A549 (cell line): ENCODE data around the gene KCNMB1. TPM values are rescaled to one million over a fixed set of nuclear protein-coding genes. Genes with fewer than 3 reads are reported as not detected.

Experiments
- ATAC-seq, 2 experiments: fragments of 200-7000 bp in 1 of 2; fragments of >200 bp in 1 of 2; cut with Nextera tagmentation in 1 of 2; cut with Tn5 transposase in 1 of 2; 3 replicates each; pipeline versions ENCODE4 v1.8.0 to v1.9.1; 2018 to 2020; ENCODE audit warnings: mild to moderate bottlenecking in 1 of 2, moderate library complexity in 1 of 2
- CTCF ChIA-PET: fragments of 300-600 bp; sonication (Branson Sonifier 250); formaldehyde crosslinking; extraction: SDS; loops from one replicate; lab custom pipeline; 2021; ENCODE audit warnings: antibody characterized with exemption, inconsistent platforms; lab: Yijun Ruan, JAX
- POLR2A ChIA-PET: fragments of 350-600 bp; formaldehyde crosslinking; extraction: SDS; loops from one replicate; lab custom pipeline; 2021; ENCODE audit warnings: antibody characterized with exemption, inconsistent platforms; lab: Yijun Ruan, JAX
- DNase-seq, 2 experiments: peaks; one replicate each; pipeline versions ENCODE4 v3.0.0 to v3.0.0-alpha.2; 2011 to 2016; ENCODE audit warnings: low read depth in 1 of 2, low spot score in 1 of 2
- FAIRE-seq: peaks from 2 replicates; lab custom pipeline; 2011; peaks lifted over from hg19 to GRCh38; lab: Jason Lieb, UNC
- H3K27ac ChIP-seq, 2 experiments: fragments of >200 bp; sonication (Bioruptor Twin); formaldehyde crosslinking; 3 replicates each; pipeline ENCODE4 v1.5.1; 2016 to 2017
- H3K4me1 ChIP-seq: fragments of >200 bp; sonication (Bioruptor Twin); formaldehyde crosslinking; 3 replicates; pipeline ENCODE4 v1.6.1; 2016
- H3K4me2 ChIP-seq: fragments of >200 bp; sonication (Bioruptor Twin); formaldehyde crosslinking; 3 replicates; pipeline ENCODE4 v1.6.1; 2016
- H3K4me3 ChIP-seq: fragments of >200 bp; sonication (Bioruptor Twin); formaldehyde crosslinking; 3 replicates; pipeline ENCODE4 v1.5.1; 2016
- H3K9me3 ChIP-seq: fragments of >200 bp; sonication (Bioruptor Twin); formaldehyde crosslinking; 3 replicates; pipeline ENCODE4 v1.6.1; 2016
- CBX8 ChIP-seq: fragments of 200-600 bp; sonication (generic); IDR thresholded peaks from 2 replicates; pipeline ENCODE4 v1.6.1; 2016
- CEBPB ChIP-seq, 2 experiments: fragments of >200 bp in 1 of 2; sonication (Bioruptor Twin) in 1 of 2; formaldehyde crosslinking in 1 of 2; IDR thresholded peaks; 2 replicates each; pipeline ENCODE4 v1.6.1; 2012 to 2016
- CHD2 ChIP-seq: fragments of 150-350 bp; IDR thresholded peaks from 2 replicates; pipeline ENCODE4 v1.6.1; 2014; ENCODE audit warnings: low read length; ENCODE audit not compliant: partially characterized antibody
- E2F6 ChIP-seq: IDR thresholded peaks from 2 replicates; pipeline ENCODE4 v1.6.1; 2012; ENCODE audit warnings: low read depth, borderline replicate concordance
- EHF ChIP-seq: fragments of 250-450 bp; sonication (Bioruptor Pico); IDR thresholded peaks from 2 replicates; pipeline ENCODE4 v1.5.0; 2020; ENCODE audit warnings: mild to moderate bottlenecking
- EHMT2 ChIP-seq: fragments of 200-600 bp; sonication (generic); IDR thresholded peaks from 2 replicates; pipeline ENCODE4 v1.6.1; 2016; ENCODE audit warnings: antibody characterized with exemption, low read depth, mild to moderate bottlenecking, moderate library complexity
- FOSB ChIP-seq: fragments of 250-450 bp; sonication (Bioruptor Pico); IDR thresholded peaks from 2 replicates; pipeline ENCODE4 v1.5.0; 2020; ENCODE audit warnings: mild to moderate bottlenecking, moderate library complexity
- FOXS1 ChIP-seq: fragments of 250-450 bp; sonication (Bioruptor Pico); IDR thresholded peaks from 2 replicates; pipeline ENCODE4 v1.5.0; 2020; ENCODE audit warnings: mild to moderate bottlenecking, moderate library complexity
- GATA3 ChIP-seq: IDR thresholded peaks from 2 replicates; pipeline ENCODE4 v1.6.1; 2012; ENCODE audit warnings: borderline replicate concordance
- HMGXB4 ChIP-seq: fragments of 250-450 bp; sonication (Bioruptor Pico); IDR thresholded peaks from 2 replicates; pipeline ENCODE4 v1.5.0; 2021; ENCODE audit warnings: mild to moderate bottlenecking, moderate library complexity, borderline replicate concordance
- HOXA7 ChIP-seq: fragments of 250-450 bp; sonication (Bioruptor Pico); IDR thresholded peaks from 2 replicates; pipeline ENCODE4 v1.5.0; 2020; ENCODE audit warnings: mild to moderate bottlenecking, moderate library complexity
- HOXB13 ChIP-seq: fragments of 250-450 bp; sonication (Bioruptor Pico); IDR thresholded peaks from 2 replicates; pipeline ENCODE4 v1.5.0; 2020; ENCODE audit warnings: low read depth, mild to moderate bottlenecking, moderate library complexity
- JUN ChIP-seq, 2 experiments: fragments of >200 bp; sonication (Bioruptor Twin); formaldehyde crosslinking; IDR thresholded peaks; 2 replicates in 1 of 2; 3 replicates in 1 of 2; pipeline ENCODE4 v1.6.1; 2016 to 2017
- KDM5A ChIP-seq: fragments of 200-600 bp; sonication (generic); IDR thresholded peaks from 2 replicates; pipeline ENCODE4 v1.6.1; 2016; ENCODE audit warnings: antibody characterized with exemption, mild to moderate bottlenecking
- MAFK ChIP-seq: fragments of 450-650 bp; IDR thresholded peaks from 2 replicates; pipeline ENCODE4 v1.6.1; 2014; ENCODE audit not compliant: partially characterized antibody
- MAX ChIP-seq: IDR thresholded peaks from 2 replicates; pipeline ENCODE4 v1.6.1; 2012
- MAZ ChIP-seq: fragments of 150-350 bp; IDR thresholded peaks from 2 replicates; pipeline ENCODE4 v1.6.1; 2014; ENCODE audit warnings: antibody characterized with exemption, low read depth, low read length, borderline replicate concordance
- MYC ChIP-seq: IDR thresholded peaks from 2 replicates; pipeline ENCODE4 v1.6.1; 2012; ENCODE audit warnings: mild to moderate bottlenecking, inconsistent platforms, low read length, improper control_type of control experiment, borderline replicate concordance
- NPAS2 ChIP-seq: fragments of 250-450 bp; sonication (Bioruptor Pico); IDR thresholded peaks from 2 replicates; pipeline ENCODE4 v1.8.0; 2022; ENCODE audit warnings: mild to moderate bottlenecking, moderate library complexity, borderline replicate concordance
- NR3C1 ChIP-seq: fragments of >200 bp; sonication (Bioruptor Twin); formaldehyde crosslinking; IDR thresholded peaks from 3 replicates; pipeline ENCODE4 v1.6.1; 2017
- PHF8 ChIP-seq: fragments of 200-600 bp; sonication (generic); IDR thresholded peaks from 2 replicates; pipeline ENCODE4 v1.6.1; 2016; ENCODE audit warnings: low read depth, mild to moderate bottlenecking, antibody characterized with exemption, moderate library complexity, borderline replicate concordance
- POLR2AphosphoS2 ChIP-seq: conservative IDR thresholded peaks from 2 replicates; pipeline ENCODE4 v1.6.1; 2012; ENCODE audit warnings: low read length, improper control_type of control experiment, inconsistent platforms
- RAD21 ChIP-seq, 2 experiments: fragments of >200 bp in 1 of 2; sonication (Bioruptor Twin) in 1 of 2; formaldehyde crosslinking in 1 of 2; IDR thresholded peaks in 1 of 2; conservative IDR thresholded peaks in 1 of 2; 2 replicates in 1 of 2; 3 replicates in 1 of 2; pipeline ENCODE4 v1.6.1; 2012 to 2018; ENCODE audit warnings: inconsistent platforms in 1 of 2
- RARB ChIP-seq: fragments of 250-450 bp; sonication (Bioruptor Pico); IDR thresholded peaks from 2 replicates; pipeline ENCODE4 v1.8.0; 2021; ENCODE audit warnings: mild to moderate bottlenecking, moderate library complexity
- REST ChIP-seq: fragments of 200-600 bp; sonication (generic); IDR thresholded peaks from 2 replicates; pipeline ENCODE4 v1.6.1; 2016; ENCODE audit warnings: antibody characterized with exemption, mild to moderate bottlenecking, moderate library complexity
- RNF2 ChIP-seq: fragments of 200-600 bp; sonication (generic); IDR thresholded peaks from 2 replicates; pipeline ENCODE4 v1.6.1; 2016; ENCODE audit warnings: low read depth, mild to moderate bottlenecking, antibody characterized with exemption, moderate library complexity, borderline replicate concordance
- TFCP2L1 ChIP-seq: fragments of 250-450 bp; sonication (Bioruptor Pico); IDR thresholded peaks from 2 replicates; pipeline ENCODE4 v1.5.0; 2021; ENCODE audit warnings: mild to moderate bottlenecking
- USF2 ChIP-seq: fragments of 450-650 bp; IDR thresholded peaks from 2 replicates; pipeline ENCODE4 v1.6.1; 2014; ENCODE audit warnings: antibody characterized with exemption
- ZFP36 ChIP-seq: fragments of 450-650 bp; IDR thresholded peaks from 2 replicates; pipeline ENCODE4 v1.6.1; 2014; ENCODE audit warnings: borderline replicate concordance; ENCODE audit not compliant: partially characterized antibody
- ZNF302 ChIP-seq: fragments of 250-450 bp; sonication (Bioruptor Pico); IDR thresholded peaks from 2 replicates; pipeline ENCODE4 v1.9.0; 2021; ENCODE audit warnings: inconsistent platforms, mild to moderate bottlenecking, moderate library complexity
- ZSCAN20 ChIP-seq: fragments of 250-450 bp; sonication (Bioruptor Pico); IDR thresholded peaks from 2 replicates; pipeline ENCODE4 v1.8.0; 2022; ENCODE audit warnings: mild to moderate bottlenecking, moderate library complexity
- WGBS: methylation state at CpG from one replicate; pipeline ENCODE4 v1.1.6; 2017; ENCODE audit errors: missing lambda C conversion rate; 5-methylcytosine and 5-hydroxymethylcytosine counted together
- polyA plus RNA-seq, 4 experiments: library from polyadenylated mRNA; depleted of rRNA in 3 of 4; stranded (reverse); fragments of >200 nt; fragmentation: RNase III in 1 of 4; extraction: RNeasy Plus Mini Kit Qiagen cat#74134 plus additional on column Dnase treatment in 1 of 4; gene quantifications; 2 replicates in 3 of 4; 3 replicates in 1 of 4; pipeline ENCODE4 v1.2.3, GENCODE V29; 2011 to 2017

KCNMB1 gene
- polyA plus RNA-seq, 2 of the 4 experiments (the other 2 are of a cell fraction): not detected

- FAIRE-seq (no peak), ATAC-seq (no peak), DNase-seq (no peak)
- no peak overlapping the region for H3K4me2 ChIP-seq
- no peaks in the 10 kb centered on the region for H3K4me1 ChIP-seq
- WGBS: 33% methylated on average over 2 of the region's 2 CpGs
- H3K9me3 ChIP-seq: no peaks in the 10 kb centered on the region; the same call in 2 of the 3 replicates
- POLR2A ChIA-PET: no interaction called here
- CTCF ChIA-PET: no interaction called here
- TF ChIP-seq GATA3 (no peak), EHF (CRISPR knock-in tag) (no peak), PHF8 (no peak), ZNF302 (CRISPR knock-in tag) (no peak), NR3C1 (no peak), NPAS2 (CRISPR knock-in tag) (no peak), HMGXB4 (CRISPR knock-in tag) (no peak), MYC (no peak), CHD2 (no peak), MAZ (no peak), MAFK (no peak), KDM5A (no peak), FOXS1 (CRISPR knock-in tag) (no peak), POLR2AphosphoS2 (no peak), JUN (IDR thresholded peaks at IDR 0.05) (no peak)
- H3K4me3 ChIP-seq: no peak overlapping the region
- no peak overlapping the region for H3K27ac ChIP-seq
Observed at GRCh38 chr5:170397059-170397458, 7.9 kb upstream of the KCNMB1 start.

GRCh38 chr5:170393958-170394357 is 4.8 kb upstream of the KCNMB1 start:
- Histone ChIP-seq H3K9me3 (no peaks in the 10 kb centered on the region), H3K27ac (no peak overlapping the region), H3K4me2 (no peak overlapping the region), H3K4me3 (no peak overlapping the region), H3K4me1 (no peaks in the 10 kb centered on the region)
- 72% methylated on average over 8 of the region's 8 CpGs for WGBS
- DNase-seq (no peak), ATAC-seq (no peak), FAIRE-seq (no peak)
- CTCF ChIA-PET: interaction anchor here (0.7 to 2.6 kb wide), 4 partner anchors 16 to 168 kb away, joined by 3 to 7 read pairs (median 3); no protein-coding TSS in a partner anchor
- POLR2A ChIA-PET: no interaction called here
- TF ChIP-seq RAD21 (conservative IDR thresholded peaks at IDR 0.05 in 1 of 2, IDR thresholded peaks at IDR 0.05 in 1 of 2) (no peak), FOSB (CRISPR knock-in tag) (no peak), RARB (CRISPR knock-in tag) (no peak), CHD2 (no peak), MAX (no peak), EHMT2 (no peak), TFCP2L1 (CRISPR knock-in tag) (no peak), CEBPB (IDR thresholded peaks at IDR 0.05) (no peak), ZSCAN20 (no peak), HOXB13 (CRISPR knock-in tag) (no peak), HOXA7 (CRISPR knock-in tag) (no peak), REST (no peak), E2F6 (no peak), PHF8 (no peak), ZFP36 (no peak), CBX8 (no peak), FOXS1 (CRISPR knock-in tag) (no peak), USF2 (no peak), RNF2 (no peak), NPAS2 (CRISPR knock-in tag) (no peak)
